ENCODE results near the gene CPNE9.

CPNE9 gene

DNA sequence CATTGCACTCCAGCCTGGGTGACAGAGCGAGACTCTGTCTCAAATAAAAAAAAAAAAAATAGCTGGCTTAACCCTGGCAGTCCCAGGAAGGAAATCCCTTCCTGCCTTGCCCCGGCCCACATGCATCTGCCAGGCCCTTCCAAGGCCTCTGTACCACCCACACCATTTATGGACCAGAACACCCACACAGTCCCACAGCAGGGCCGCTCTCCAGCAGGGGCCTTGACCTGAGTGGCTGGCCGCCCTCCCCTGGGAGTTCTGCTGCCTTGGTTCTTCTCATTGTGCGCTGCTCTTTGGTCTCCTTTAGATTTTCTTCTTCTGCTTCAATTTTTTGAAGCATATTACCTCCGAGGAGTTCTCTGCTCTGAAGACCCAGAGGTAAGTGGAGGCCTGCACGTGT lies 16.1 kb upstream of the CPNE9 start:
- no peak for DNase-seq (ENCODE audit: low spot score)

DNA sequence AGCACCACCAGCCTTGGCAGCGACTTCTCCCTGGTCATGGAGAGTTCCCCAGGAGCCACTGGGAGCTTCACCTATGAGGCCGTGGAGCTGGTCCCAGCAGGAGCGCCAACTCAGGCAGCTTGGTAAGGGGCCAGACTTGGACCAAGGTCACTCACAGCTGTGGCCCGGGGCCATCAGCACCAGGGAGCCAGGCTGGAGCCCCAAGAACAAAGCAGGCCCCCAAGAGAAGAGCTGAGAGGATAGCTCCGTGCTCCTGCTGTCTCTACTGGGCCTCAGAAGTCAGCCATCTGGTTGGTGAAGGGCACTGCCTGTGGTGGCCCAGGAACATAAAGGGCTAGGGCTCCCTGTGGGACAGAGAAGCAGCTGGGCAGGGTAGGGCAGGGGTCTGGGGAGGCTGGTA lies 14.7 kb upstream of the CPNE9 start:
- DNase-seq (ENCODE audit: low spot score), result no peak

DNA sequence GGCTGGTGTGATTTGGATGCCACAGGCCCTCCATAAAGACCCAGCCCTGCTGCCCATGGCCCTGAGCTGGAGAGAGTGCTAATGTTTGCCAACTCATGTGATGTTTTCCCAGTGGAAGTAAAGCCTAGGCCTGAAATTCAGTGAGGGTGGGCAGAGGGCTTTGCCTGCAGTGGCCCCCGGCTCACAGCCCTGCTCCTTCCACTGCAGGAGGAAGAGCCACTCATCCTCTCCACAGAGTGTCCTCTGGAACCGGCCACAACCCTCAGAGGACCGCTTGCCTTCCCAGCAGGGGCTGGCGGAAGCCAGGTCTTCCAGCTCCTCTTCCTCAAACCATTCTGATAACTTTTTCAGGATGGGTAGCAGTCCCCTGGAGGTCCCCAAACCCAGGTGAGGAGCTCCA lies 13.9 kb upstream of the CPNE9 start:
- DNase-seq (ENCODE audit: low spot score), result no peak

DNA sequence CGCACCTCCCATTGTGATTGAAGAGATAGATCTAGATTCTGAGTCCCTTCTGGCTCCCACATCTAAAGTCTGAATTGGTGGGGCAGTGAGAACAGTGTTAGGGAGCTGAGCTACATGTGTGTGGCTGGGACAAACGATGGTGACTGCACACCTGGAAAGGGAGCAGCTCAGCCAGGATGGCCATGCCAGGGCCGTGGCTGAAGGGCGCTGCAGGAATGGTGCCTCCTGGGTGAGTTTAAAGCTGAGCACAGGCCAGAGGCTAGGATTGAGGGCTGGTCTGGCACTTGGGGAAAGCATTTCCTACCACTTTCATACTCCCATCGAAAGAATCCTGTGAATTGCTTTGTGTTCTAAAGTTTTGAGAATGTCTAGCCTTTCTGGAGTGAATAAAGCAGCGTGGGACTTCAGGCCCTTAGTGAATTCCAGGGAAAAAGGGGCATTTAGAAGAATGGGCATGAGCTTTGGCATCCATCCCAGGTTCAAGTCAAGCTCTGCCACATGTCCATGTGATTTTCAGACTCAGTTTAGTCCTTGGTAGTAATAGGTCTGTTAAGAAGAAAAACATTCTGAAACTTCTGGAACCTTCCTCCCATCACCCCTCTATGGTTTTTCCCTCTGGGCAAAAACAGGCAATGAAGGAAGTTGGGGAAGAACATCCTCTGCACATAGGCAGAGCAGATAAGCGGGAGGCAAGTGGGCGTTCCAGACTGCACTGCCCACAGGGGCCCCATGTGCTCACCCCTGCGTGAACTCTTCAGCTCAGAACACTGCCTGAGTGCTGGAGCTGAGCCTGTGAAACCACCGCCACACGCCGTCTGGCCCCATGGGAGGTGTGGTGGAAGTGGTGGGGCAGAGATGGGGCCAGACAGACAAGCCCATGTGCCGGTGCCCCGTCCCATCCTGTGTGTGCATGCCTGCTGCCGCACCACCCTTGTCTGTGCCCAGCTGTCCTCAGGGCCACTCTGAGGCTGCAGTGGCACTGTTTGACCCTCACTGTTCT lies 12.9 kb upstream of the CPNE9 start:
- peak; percentile 51 for DNase-seq (ENCODE audit: low spot score)

DNA sequence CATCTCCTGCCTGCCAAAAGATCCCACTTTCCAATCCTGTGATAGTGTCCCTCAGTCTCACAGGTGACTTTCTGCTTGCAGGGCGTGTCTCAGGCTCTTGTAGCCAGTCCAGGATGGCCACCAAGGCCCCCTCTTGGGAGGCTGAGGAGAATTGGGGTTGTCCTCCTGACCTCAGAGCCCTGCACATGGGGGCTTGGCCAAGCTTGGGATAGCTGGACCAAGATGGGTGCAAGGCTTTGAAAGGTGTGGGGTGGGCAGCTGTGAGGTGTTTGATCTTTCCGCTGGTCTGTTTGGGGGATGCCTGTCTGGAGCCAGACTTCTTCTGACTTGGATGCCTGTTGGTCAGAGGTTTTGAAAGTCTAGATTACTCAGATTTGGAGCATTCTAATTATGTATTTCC lies 12.0 kb upstream of the CPNE9 start:
- DNase-seq (ENCODE audit: low spot score), result no peak

DNA sequence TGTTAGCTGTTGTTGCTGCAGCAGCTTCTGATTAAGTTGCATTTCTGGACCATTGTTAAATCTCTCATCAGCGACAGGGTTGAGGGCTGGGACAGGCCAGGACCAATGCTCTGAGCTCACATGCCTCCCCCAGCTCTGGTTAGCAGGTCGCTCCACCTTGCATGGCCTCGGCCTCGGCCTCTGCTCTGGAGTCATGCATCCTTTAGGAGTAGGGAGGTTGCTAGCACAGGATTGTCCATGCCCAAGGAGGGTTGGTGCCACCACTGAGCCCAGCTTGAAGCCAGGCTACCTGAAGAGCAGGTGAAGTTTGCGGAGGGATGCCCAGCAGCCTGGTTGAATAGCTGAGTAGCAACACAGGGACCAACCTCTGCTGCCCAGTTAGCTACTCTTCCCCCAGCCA lies 11.2 kb upstream of the CPNE9 start:
- no peak for DNase-seq (ENCODE audit: low spot score)

DNA sequence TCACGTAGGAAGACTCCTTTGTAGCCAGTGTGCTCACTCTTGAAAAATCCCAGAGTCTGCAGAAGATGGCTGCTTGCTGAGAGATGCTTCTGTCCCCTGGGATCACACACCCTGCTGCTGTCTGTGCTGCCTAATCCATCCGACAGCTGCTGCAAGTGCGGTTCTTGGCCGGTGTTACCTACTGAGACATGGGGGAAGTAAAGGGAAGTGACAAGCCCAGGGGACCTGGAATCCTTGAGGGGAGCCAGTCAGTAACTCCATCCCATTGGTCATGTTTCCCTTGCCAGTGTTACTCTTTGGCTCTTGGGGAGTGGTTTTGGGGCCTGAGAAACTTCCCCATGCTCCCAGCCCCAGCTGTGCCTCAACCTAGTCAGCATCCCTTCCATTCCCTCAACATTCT lies 8.3 kb upstream of the CPNE9 start:
- no peak for DNase-seq (ENCODE audit: low spot score)

DNA sequence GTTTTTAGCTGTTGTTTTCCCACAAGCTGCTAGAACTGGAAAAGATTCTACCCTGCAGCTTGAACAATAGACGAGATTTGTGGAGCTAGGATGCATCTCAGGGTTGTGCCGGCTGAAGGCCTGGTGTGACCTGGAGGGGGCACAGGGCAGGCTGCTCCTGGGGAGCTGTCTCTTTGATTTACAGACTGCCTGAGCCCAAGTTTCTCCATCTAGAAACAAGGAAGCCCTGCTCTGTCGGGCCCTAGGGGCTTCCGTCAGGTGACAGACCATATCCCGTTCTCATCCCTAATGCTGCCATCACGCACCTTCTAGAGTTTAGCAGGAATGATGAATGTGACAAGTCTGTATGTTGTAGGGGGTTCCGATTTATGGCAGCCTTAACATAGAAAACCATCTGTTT lies 7.9 kb upstream of the CPNE9 start:
- no peak for DNase-seq (ENCODE audit: low spot score)

DNA sequence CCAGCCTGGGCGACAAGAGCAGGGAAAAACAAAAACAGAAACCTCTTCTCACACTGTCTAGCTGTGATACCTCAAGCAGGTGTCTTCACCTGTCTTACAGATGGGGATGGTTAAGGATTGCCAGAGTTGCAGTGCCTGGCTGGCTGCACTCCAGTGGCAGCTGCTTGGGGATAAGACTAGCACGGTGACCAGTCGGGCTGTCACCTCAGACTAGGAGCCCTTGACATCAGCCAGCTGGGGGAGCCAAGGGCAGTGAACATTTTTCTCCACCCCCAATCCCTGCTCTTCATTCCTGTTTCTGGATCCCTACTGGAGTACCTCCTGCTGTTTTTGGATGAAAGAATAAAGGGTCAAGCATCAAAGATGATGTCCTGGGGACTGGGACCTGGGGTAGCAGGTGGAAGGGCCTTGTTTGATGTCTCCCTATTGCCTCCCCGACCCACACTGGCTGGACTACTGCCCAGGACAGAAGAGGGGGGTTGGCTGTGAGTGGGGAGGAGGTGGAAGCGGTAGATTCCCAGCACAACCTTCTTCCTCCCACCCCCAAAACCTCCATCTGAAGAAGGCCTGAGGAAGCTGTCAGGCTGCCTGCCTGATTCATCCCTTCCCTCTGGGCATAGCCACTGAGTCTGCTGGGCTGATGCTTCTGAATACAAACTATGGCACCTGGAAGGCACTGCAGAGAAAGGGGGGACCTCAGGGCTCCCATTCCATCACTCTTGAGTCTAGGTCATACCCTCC lies 7.0 kb upstream of the CPNE9 start:
- DNase-seq (ENCODE audit: low spot score), result no peak

DNA sequence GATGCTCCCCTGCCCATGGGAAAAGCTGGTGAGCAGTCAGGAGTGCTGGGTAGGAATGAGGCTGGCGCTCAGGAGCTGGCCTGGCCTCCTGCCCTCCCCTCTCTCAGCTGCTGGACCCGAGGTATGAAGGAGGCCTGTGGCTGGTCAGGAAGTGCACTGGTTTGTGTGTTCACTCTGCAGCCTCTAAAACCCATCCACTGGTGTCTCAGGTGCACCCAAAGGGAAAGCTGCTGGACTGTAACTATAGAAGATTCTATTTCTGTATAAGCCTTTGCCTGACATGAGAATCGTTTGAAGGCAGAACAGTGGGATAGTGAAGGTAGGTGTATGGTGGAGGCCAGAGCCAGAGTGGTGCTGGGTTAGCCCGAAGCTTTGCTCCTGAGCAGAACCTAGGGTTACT lies 5.7 kb upstream of the CPNE9 start:
- no peak for DNase-seq (ENCODE audit: low spot score)

DNA sequence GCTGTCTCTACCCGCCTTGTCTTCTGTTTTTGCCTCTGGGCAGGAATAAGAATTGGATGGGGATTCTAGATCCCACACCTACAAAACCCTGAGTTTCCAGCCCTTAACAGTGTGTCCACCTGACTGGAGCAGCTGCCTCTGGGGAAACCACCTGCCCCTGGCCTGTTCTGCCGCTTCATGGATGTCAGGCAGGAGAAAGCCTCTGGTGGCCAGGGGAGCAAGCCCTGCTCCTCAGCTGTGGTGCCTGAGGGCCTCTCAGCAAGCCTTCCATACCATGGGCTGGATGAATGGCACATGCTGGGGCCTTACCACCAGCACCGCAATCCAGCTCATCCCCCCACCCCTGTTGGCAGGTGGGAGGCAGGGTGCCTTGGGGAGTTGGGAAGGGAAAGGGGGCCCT lies 5.3 kb upstream of the CPNE9 start:
- DNase-seq (ENCODE audit: low spot score), result no peak

DNA sequence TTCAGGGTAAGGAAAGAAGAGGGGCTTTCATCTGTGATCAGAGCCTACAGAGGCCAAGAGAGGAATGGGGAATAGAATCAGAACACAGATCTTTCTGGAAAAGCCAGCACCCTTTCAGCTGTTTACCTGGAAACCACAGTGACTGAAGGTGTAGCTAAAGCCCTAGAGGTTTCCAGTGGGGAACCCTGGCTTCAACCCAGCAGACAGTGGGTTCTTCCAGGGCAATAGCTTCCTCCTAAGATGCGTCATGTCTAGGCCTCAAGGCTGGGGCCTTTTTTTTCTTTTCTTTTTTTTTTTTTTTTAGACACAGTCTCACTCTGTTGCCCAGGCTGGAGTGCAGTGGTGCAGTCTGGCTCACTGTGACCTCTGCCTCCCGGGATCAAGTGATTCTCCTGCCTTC lies 3.1 kb upstream of the CPNE9 start:
- no peak for DNase-seq (ENCODE audit: low spot score)

DNA sequence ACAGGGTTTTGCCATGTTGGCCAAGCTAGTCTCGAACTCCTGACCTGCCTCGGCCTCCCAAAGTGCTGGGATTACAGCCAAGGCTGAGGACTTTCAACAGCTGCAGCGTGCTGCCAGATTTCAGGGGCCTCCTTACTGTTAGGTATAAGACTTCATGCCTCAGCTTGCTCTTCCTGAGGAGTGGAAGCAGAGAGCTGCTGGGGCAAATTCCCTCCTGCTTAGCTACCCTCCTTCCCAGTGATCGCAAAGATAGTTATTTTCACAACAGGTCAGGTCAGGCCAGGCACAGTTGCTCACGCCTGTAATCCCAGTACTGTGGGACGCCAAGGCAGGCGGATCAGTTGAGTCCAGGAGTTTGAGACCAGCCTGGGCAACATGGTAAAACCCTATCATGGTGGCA lies 2.6 kb upstream of the CPNE9 start:
- no peak for DNase-seq (ENCODE audit: low spot score)

DNA sequence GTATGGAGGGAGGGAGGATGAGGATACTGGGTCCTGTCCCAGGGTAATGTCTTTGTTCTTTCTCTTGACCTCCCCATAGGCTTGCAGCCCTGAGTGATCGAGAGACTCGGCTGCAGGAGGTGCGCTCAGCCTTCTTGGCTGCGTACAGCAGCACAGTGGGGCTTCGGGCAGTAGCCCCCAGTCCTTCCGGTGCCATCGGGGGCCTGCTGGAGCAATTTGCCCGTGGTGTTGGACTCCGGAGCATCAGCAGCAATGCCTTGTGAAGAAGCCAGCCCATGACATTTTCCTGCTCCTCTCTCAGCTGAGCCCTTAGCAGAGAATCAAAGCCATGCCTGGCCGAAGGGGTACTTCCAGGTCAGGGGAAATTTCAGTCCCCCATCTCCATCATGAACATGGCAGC lies 1.9 kb upstream of the CPNE9 start:
- DNase-seq (ENCODE audit: low spot score), result no peak

DNA sequence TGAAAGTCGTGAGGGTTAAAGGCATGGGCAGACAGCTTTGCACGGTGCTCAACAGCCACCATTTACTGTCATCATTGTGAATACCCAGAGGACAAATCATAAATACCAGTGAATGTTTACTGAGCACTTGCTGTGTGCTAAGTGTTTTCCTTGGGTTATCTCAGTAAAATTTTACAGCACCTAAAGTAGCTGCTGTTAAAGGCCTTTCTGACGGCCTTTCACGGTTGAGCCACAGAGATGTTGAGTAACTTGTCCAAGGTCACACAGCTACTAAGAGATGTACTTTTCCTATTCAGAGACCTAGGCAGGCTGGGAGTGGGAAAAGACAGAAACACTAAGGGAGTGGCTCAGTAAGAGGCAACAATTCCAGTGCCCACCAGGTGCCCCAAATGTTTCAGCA lies 393 bp upstream of the CPNE9 start:
- no peak for DNase-seq (ENCODE audit: low spot score)

DNA sequence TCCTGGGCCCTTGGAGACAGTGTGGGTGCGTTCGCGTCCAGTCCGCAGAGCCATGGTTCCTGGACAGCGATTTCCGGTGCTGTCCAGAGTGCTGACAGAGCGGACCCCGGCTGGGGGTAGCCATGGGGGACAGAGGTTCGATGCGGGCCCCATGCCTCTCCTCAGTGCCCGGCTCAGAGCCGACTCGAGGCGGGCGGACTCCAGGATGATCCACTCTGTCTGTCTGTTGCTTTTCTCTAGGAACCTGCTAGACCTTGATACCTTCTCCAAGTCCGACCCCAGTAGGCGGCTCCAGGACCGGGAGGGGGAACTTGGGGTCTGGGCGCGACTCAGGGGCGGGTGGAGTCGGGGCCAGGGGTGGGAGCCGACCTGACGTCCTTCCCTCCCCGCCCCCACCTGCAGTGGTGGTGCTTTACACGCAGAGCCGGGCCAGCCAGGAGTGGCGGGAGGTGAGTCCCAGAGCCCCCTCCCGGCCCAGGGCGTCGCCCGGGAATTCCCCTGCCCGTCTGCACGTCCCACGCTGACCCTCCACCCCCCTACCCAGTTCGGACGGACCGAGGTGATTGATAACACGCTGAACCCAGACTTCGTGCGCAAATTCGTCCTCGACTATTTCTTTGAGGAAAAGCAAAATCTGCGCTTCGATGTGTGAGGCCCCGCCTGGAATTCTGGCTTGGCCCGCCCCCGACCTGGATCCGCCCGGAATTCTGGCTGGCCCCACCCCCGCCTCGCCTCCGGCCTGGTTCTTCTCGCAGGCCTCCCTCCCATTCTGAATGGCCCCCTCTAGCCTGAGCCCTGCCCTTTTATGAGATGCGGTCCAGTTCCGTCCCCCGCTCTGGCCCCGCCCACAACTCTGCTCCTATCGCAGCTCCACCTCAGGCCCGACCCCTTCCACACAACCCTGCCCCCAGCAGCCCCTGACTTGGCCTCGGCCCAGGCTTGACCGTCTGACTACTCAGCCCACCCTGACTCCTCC lies 1.0 kb downstream of the CPNE9 start:
- DNase-seq (ENCODE audit: low spot score), result no peak

DNA sequence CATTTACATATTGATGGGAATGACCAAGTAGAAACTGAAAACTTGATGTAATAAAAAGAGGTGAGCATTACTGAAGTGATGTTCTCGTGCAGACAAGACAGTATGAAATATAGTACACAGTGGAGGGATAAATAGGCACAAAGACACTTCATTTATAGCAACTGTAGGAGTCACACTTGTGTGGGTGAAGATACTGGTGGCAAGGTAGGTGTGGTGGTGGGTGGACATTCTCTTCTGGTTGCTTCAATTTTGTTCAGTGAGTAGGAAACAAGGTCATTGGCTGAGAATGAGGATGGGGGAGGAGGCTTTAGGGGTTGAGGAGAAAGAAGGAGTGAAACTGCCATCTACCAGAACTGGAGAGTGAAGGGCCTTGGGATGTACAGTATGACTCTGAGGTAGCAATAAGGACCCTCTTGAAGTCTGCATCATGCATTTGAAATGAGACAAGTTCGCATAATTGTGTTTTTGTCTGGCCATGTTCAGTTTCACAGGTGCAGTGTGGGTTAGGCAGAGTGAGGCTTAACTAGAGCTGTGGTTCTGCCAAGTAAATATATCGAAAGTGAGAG lies 6.6 kb downstream of the CPNE9 start:
- no peak for DNase-seq (ENCODE audit: low spot score)

DNA sequence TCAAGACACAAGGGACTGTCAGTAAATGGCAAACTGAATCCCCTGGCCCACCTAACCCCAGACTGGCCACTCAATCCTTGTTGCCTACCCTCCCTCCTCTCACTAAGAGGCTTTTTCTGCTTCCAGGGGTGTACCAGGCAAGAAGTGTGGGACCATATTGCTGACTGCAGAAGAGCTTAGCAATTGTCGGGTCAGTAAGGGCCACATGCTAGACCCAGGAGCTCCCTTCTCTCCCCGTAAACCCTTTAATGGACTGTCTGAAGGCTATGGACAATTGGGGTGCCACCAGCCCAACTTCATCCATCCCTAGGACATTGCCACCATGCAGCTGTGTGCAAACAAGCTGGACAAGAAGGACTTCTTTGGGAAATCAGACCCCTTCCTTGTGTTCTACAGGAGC lies 8.8 kb downstream of the CPNE9 start:
- DNase-seq (ENCODE audit: low spot score), result no peak

DNA sequence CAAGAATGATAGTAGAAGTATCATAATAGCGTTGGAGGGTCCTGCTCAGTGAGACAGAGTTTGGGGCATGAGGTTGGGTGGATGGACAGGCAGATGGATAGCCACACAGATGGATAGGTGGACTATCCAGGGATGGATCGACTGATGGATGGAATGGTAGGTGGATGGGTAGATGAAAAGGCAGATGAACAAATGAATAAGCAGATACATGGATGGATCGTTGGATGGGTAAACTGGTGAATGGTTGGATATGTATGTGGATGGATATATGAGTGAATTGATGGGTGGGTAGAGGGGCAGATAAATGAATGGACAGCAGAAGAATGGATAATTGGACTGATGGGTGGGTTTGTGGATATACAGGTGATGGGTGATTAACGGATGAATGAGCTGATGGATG lies 9.5 kb downstream of the CPNE9 start:
- DNase-seq (ENCODE audit: low spot score), result no peak

DNA sequence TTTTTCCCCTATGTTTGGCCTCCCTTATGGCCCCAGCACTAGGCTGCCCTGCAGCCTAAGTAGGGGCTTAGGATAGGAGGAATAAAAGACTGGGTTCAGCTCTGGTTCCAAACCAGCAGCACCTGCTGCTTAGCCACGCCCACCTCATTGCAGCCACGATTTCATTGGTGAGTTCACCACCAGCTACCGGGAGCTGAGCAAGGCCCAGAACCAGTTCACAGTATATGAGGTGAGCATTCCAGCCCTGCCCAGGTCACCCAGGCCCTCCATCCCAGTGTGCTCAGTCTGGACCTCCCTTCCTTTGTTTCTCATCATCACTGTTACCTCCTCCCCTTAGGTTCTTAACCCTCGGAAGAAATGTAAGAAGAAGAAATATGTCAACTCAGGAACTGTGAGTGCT lies 11.5 kb downstream of the CPNE9 start:
- DNase-seq (ENCODE audit: low spot score), result no peak

DNA sequence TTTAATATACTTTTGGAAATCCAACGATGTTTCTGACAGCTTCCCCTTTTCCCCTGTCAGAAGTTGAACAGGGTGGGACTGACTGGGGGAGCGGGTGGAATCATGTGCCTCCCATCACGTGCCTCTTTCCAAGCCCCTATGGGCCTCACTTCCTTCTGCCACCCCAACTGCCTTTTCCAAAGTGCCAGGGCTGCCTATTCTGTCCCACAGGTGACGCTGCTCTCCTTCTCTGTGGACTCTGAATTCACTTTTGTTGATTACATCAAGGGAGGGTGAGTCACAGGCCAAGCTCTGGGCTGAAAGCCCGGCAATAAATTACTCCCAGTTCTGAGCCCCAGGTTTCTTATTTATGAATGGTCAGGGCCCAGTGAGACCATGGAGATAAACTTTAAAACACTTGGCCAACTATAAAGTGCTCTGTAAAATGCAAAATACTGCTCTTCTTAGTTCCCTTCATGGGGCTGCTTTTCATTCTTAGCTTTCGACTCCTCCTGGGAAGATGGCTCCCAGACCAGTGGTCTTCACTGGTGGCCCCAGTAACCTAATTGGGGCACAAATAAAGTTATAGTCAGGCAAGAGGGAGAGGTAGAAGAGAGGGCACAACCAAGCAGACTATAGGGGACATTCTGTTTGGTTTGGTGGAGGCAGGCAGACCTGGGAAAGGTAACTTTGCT lies 12.3 kb downstream of the CPNE9 start:
- DNase-seq (ENCODE audit: low spot score), result peak; percentile 85
